Right renal pelvis (tissue), 4 donors: ENCODE data around the gene CCNB1. TPM values are rescaled to one million over a fixed set of nuclear protein-coding genes. Genes with fewer than 3 reads are reported as not detected.

Source experiments
- polyA plus RNA-seq, 4 donors: library from polyadenylated mRNA; unstranded; fragments of 120-200 nt; gene quantifications; one replicate each; pipeline ENCODE4 v1.2.1, GENCODE V29; 2013; ENCODE audit not compliant: insufficient read length in 4 of 4

CCNB1 gene
- polyA plus RNA-seq, 4 donors = 87.5 to 104 (median 87.7) TPM

Other genes starting within 250 kb of the CCNB1 start
- 100 to 1,000 TPM in 2 of 4 donors, 10 to 100 TPM in 2; 93.0 to 107 (median 101) TPM for gene SLC30A5, start 73.1 kb upstream of the CCNB1 start, polyA plus RNA-seq
- 10 to 100 TPM; 23.0 to 29.9 (median 24.3) TPM for gene CENPH, start 22.4 kb downstream of the CCNB1 start, polyA plus RNA-seq
- gene CDK7, start 67.7 kb downstream of the CCNB1 start, polyA plus RNA-seq = 10 to 100 TPM; 41.5 to 47.7 (median 44.8) TPM
- gene CCDC125, start 165.7 kb downstream of the CCNB1 start, polyA plus RNA-seq = 10 to 100 TPM; 10.2 to 14.1 (median 11.3) TPM
- gene AK6, start 202.4 kb downstream of the CCNB1 start, polyA plus RNA-seq = 10 to 100 TPM; 68.2 to 91.5 (median 79.5) TPM
- gene TAF9, start 202.4 kb downstream of the CCNB1 start, polyA plus RNA-seq = 10 to 100 TPM; 50.9 to 63.5 (median 59.7) TPM
- gene RAD17, start 202.7 kb downstream of the CCNB1 start, polyA plus RNA-seq = 10 to 100 TPM; 37.1 to 44.4 (median 42.7) TPM
- 10 to 100 TPM; 24.4 to 31.4 (median 28.4) TPM for gene MARVELD2, start 248.0 kb downstream of the CCNB1 start, polyA plus RNA-seq